H9 (cell line): ENCODE data around the gene MTRF1. TPM values are rescaled to one million over a fixed set of nuclear protein-coding genes. Genes with fewer than 3 reads are reported as not detected.

Experiments used
- DNase-seq: peaks from one replicate; pipeline ENCODE4 v3.0.0-alpha.2; 2017
- H2AFZ ChIP-seq: one replicate; pipeline ENCODE4 v1.6.1; 2013; ENCODE audit warnings: mild to moderate bottlenecking, low read length, control low read depth, moderate library complexity
- H2AK5ac ChIP-seq: 2 replicates; pipeline ENCODE4 v1.6.1; 2013; ENCODE audit warnings: low read length, control low read depth, mixed read lengths; ENCODE audit not compliant: insufficient read length
- H2BK120ac ChIP-seq: one replicate; pipeline ENCODE4 v1.6.1; 2013; ENCODE audit warnings: low read depth, mild to moderate bottlenecking, low read length, control low read depth, inconsistent platforms; ENCODE audit not compliant: poor library complexity, severe bottlenecking
- H2BK12ac ChIP-seq: 2 replicates; pipeline ENCODE4 v1.6.1; 2013; ENCODE audit warnings: low read length, control low read depth, mixed read lengths, low read depth; ENCODE audit not compliant: insufficient read length
- H2BK15ac ChIP-seq: 2 replicates; pipeline ENCODE4 v1.6.1; 2013; ENCODE audit warnings: low read depth, low read length, control low read depth
- H2BK20ac ChIP-seq: one replicate; pipeline ENCODE4 v1.6.1; 2013; ENCODE audit warnings: low read depth, mild to moderate bottlenecking, low read length, control low read depth, inconsistent platforms; ENCODE audit not compliant: poor library complexity, severe bottlenecking
- H2BK5ac ChIP-seq: 2 replicates; pipeline ENCODE4 v1.6.1; 2013; ENCODE audit warnings: low read length, control low read depth, mixed read lengths; ENCODE audit not compliant: insufficient read length
- H3K14ac ChIP-seq: 2 replicates; pipeline ENCODE4 v1.6.1; 2013; ENCODE audit warnings: low read length, control low read depth; ENCODE audit not compliant: insufficient read depth
- H3K18ac ChIP-seq: 2 replicates; pipeline ENCODE4 v1.6.1; 2013; ENCODE audit warnings: low read depth, mild to moderate bottlenecking, mixed read lengths, low read length, control low read depth; ENCODE audit not compliant: insufficient read length
- H3K23ac ChIP-seq: 2 replicates; pipeline ENCODE4 v1.6.1; 2013; ENCODE audit warnings: low read length, control low read depth, mixed read lengths, low read depth; ENCODE audit not compliant: insufficient read length
- H3K23me2 ChIP-seq: 2 replicates; pipeline ENCODE4 v1.6.1; 2013; ENCODE audit warnings: low read depth, mild to moderate bottlenecking, mixed read lengths, low read length, control low read depth; ENCODE audit not compliant: insufficient read length, poor library complexity, severe bottlenecking
- H3K27ac ChIP-seq: 2 replicates; pipeline ENCODE4 v1.5.1; 2013; ENCODE audit warnings: low read length, control low read depth, mixed read lengths, low read depth; ENCODE audit not compliant: insufficient read length
- H3K27me3 ChIP-seq: 2 replicates; pipeline ENCODE4 v1.6.1; 2013; ENCODE audit warnings: low read length, control low read depth, inconsistent platforms; ENCODE audit not compliant: insufficient read depth
- H3K4ac ChIP-seq: 2 replicates; pipeline ENCODE4 v1.6.1; 2013; ENCODE audit warnings: low read depth, mild to moderate bottlenecking, control low read depth, inconsistent platforms, low read length, moderate library complexity
- H3K4me1 ChIP-seq: 2 replicates; pipeline ENCODE4 v1.6.1; 2013; ENCODE audit warnings: low read length, control low read depth, inconsistent platforms; ENCODE audit not compliant: insufficient read depth
- H3K4me2 ChIP-seq: 2 replicates; pipeline ENCODE4 v1.6.1; 2013; ENCODE audit warnings: low read length, control low read depth, mixed read lengths; ENCODE audit not compliant: insufficient read length, insufficient read depth
- H3K56ac ChIP-seq: 2 replicates; pipeline ENCODE4 v1.6.1; 2013; ENCODE audit warnings: low read depth, mild to moderate bottlenecking, mixed read lengths, low read length, control low read depth; ENCODE audit not compliant: insufficient read length
- H3K79me1 ChIP-seq: 2 replicates; pipeline ENCODE4 v1.6.1; 2013; ENCODE audit warnings: low read depth, mild to moderate bottlenecking, moderate library complexity, low read length, control low read depth, inconsistent platforms; ENCODE audit not compliant: insufficient read depth, poor library complexity, severe bottlenecking
- H3K79me2 ChIP-seq: 2 replicates; pipeline ENCODE4 v1.6.1; 2013; ENCODE audit warnings: low read length, control low read depth, inconsistent platforms; ENCODE audit not compliant: insufficient read depth
- H3K9ac ChIP-seq: 2 replicates; pipeline ENCODE4 v1.6.1; 2013; ENCODE audit warnings: low read length, control low read depth, mixed read lengths; ENCODE audit not compliant: insufficient read length; ENCODE audit errors: extremely low read depth
- H3K9me3 ChIP-seq: one replicate; pipeline ENCODE4 v1.6.1; 2013; ENCODE audit warnings: low read depth, low read length, inconsistent platforms; ENCODE audit not compliant: control insufficient read depth
- H3T11ph ChIP-seq: one replicate; pipeline ENCODE4 v1.6.1; 2013; ENCODE audit warnings: mild to moderate bottlenecking, low read length, control low read depth, inconsistent platforms
- H4K20me1 ChIP-seq: one replicate; pipeline ENCODE4 v1.6.1; 2013; ENCODE audit not compliant: control insufficient read depth, insufficient read length, insufficient read depth
- H4K5ac ChIP-seq: 2 replicates; pipeline ENCODE4 v1.6.1; 2013; ENCODE audit warnings: low read depth, mild to moderate bottlenecking, mixed read lengths, low read length, control low read depth; ENCODE audit not compliant: insufficient read length
- H4K8ac ChIP-seq: replicated peaks from 2 replicates; pipeline ENCODE4 v1.6.1; 2013; ENCODE audit warnings: low read length, control low read depth, mixed read lengths, low read depth; ENCODE audit not compliant: insufficient read length
- H4K91ac ChIP-seq: 2 replicates; pipeline ENCODE4 v1.6.1; 2013; ENCODE audit warnings: low read depth, mild to moderate bottlenecking, moderate library complexity, mixed read lengths, low read length, control low read depth; ENCODE audit not compliant: insufficient read length
- H3K27ac Mint-ChIP-seq, 3 experiments: 2 replicates in 2 of 3; 3 replicates in 1 of 3; pipeline ENCODE4 v1.8.0; 2020 to 2021; ENCODE audit warnings: mixed read lengths in 3 of 3, mild to moderate bottlenecking in 1 of 3, moderate library complexity in 1 of 3
- H3K27me3 Mint-ChIP-seq: 2 replicates; pipeline ENCODE4 v1.8.0; 2021; ENCODE audit warnings: low read depth, mild to moderate bottlenecking, moderate library complexity, mixed read lengths
- H3K36me3 Mint-ChIP-seq, 3 experiments: 2 replicates in 2 of 3; 3 replicates in 1 of 3; pipeline ENCODE4 v1.8.0; 2020 to 2021; ENCODE audit warnings: low read depth in 3 of 3, mixed read lengths in 3 of 3; ENCODE audit not compliant: insufficient read depth in 1 of 3
- H3K4me1 Mint-ChIP-seq, 2 experiments: 2 replicates each; pipeline ENCODE4 v1.8.0; 2020; ENCODE audit warnings: mixed read lengths in 2 of 2
- H3K4me3 Mint-ChIP-seq, 2 experiments: 2 replicates in 1 of 2; 3 replicates in 1 of 2; pipeline ENCODE4 v1.8.0; 2020 to 2021; ENCODE audit warnings: mild to moderate bottlenecking in 2 of 2, mixed read lengths in 2 of 2, moderate library complexity in 1 of 2
- H3K9me3 Mint-ChIP-seq, 2 experiments: 2 replicates in 1 of 2; 3 replicates in 1 of 2; pipeline ENCODE4 v1.8.0; 2020; ENCODE audit warnings: mild to moderate bottlenecking in 2 of 2, mixed read lengths in 2 of 2, moderate library complexity in 1 of 2
- CTCF ChIP-seq: fragments of 200-600 bp; sonication (generic); conservative IDR thresholded peaks from 3 replicates; pipeline ENCODE4 v1.8.0; 2021; ENCODE audit warnings: antibody characterized with exemption, mild to moderate bottlenecking
- WGBS: extraction: QIAGEN DNeasy Blood & Tissue Kit; methylation state at CpG from one replicate; pipeline ENCODE4 v1.1.7; 2013; ENCODE audit warnings: missing lambda C conversion rate, low lambda C conversion rate, mixed read lengths; ENCODE audit not compliant: insufficient read length; ENCODE audit errors: extremely low coverage; 5-methylcytosine and 5-hydroxymethylcytosine counted together
- total RNA-seq: library from RNA; stranded (reverse); gene quantifications from 2 replicates; pipeline ENCODE4 v1.2.1, GENCODE V29; 2021

The MTRF1 gene
- total RNA-seq, 1 experiment from 2014 or later: 16.2 TPM

GRCh38 chr13:41203810-41204209, 59.6 kb downstream of the MTRF1 start:
- H2BK12ac ChIP-seq: no peak overlapping the region
- no peak overlapping the region for H3K14ac ChIP-seq
- H4K91ac ChIP-seq: no peak overlapping the region
- no peak overlapping the region for H4K5ac ChIP-seq
- H3K23me2 ChIP-seq: no peaks in the 10 kb centered on the region
- H3K27me3 ChIP-seq: no peaks in the 10 kb centered on the region
- no peak for DNase-seq
- no peaks in the 10 kb centered on the region for H3K36me3 Mint-ChIP-seq
- H3K4me1 ChIP-seq: no peaks in the 10 kb centered on the region
- H2AFZ ChIP-seq: no peak overlapping the region
- no peaks in the 10 kb centered on the region for H3K79me2 ChIP-seq
- H2BK120ac ChIP-seq: no peak overlapping the region
- no peak overlapping the region for H3K4ac ChIP-seq
- no peak overlapping the region for H3K4me2 ChIP-seq
- no peak overlapping the region for H3K56ac ChIP-seq
- no peak overlapping the region for H3K18ac ChIP-seq
- H3K79me1 ChIP-seq: no peaks in the 10 kb centered on the region
- H2BK5ac ChIP-seq: no peak overlapping the region
- H4K8ac ChIP-seq: no peak overlapping the region
- H2BK15ac ChIP-seq: no peak overlapping the region
- no peak overlapping the region for H3K4me3 Mint-ChIP-seq
- H3K23ac ChIP-seq: no peak overlapping the region
- H3T11ph ChIP-seq: no peak overlapping the region
- whole genome bisulfite sequencing: no CpG with 5 or more reads among the region's 6 CpGs
- H3K27ac ChIP-seq: no peak overlapping the region
- H3K9me3 Mint-ChIP-seq: peaks cover 10 to 18% of the 10 kb centered on the region in 2 experiments
- H4K20me1 ChIP-seq: no peaks in the 10 kb centered on the region
- H2BK20ac ChIP-seq: no peak overlapping the region
- no peaks in the 10 kb centered on the region for H3K4me1 Mint-ChIP-seq
- no peak overlapping the region for H2AK5ac ChIP-seq
- no peak overlapping the region for H3K27ac Mint-ChIP-seq
- no peaks in the 10 kb centered on the region for H3K27me3 Mint-ChIP-seq
- H3K9me3 ChIP-seq: no peaks in the 10 kb centered on the region
- H3K9ac ChIP-seq: no peak overlapping the region
- no peak for TF ChIP-seq CTCF
